ENCODE measurements around the gene ARHGEF11.

ARHGEF11 gene

DNA sequence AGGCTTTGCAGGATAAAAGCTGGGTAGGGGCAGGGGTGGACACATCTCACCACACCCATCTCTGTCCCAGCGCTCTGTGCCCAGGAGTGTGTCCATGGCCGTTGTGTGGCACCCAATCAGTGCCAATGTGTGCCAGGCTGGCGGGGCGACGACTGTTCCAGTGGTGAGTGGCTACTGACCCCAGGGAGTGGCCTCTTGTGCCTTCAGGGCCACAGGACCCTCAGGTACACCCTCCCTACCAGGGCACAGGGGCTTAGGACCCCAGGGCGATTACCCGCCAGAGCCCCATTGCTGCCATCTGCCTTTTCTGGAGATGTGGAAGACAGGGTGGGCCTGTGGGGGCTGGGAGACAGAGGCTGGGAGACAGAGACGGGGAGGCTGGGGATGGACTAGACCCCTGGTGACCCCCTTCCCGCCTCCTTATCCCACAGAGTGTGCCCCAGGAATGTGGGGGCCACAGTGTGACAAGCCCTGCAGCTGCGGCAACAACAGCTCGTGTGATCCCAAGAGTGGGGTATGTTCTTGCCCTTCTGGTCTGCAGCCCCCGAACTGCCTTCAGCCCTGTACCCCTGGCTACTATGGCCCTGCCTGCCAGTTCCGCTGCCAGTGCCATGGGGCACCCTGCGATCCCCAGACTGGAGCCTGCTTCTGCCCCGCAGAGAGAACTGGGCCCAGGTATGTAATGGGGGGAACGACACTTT, 139.2 kb downstream of the ARHGEF11 start:
- DNase-seq = no peak

DNA sequence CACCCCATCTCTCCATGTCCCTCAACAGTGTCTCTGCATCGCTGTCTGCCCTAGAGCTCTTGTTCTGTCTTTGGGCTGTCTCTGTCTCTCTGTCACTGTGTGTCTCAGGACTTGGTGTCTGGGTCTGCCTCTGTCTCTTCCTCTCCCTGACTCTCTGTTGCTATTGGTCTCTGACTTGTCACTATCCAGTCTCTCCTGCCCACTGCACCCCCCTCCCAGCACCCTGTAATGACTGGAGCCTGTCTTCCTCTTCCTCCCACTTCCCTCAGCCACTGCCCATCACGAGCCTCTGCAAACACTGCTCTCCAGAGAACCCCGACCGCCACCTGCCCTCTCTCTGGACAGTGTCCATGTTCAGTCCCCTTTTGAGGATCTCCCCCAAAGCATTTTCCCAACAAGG, 139.9 kb downstream of the ARHGEF11 start:
- DNase-seq = no peak

- DNase-seq = no peak
These were observed 140.4 kb downstream of the ARHGEF11 start for GRCh38 chr1:156905176-156905575.

DNA sequence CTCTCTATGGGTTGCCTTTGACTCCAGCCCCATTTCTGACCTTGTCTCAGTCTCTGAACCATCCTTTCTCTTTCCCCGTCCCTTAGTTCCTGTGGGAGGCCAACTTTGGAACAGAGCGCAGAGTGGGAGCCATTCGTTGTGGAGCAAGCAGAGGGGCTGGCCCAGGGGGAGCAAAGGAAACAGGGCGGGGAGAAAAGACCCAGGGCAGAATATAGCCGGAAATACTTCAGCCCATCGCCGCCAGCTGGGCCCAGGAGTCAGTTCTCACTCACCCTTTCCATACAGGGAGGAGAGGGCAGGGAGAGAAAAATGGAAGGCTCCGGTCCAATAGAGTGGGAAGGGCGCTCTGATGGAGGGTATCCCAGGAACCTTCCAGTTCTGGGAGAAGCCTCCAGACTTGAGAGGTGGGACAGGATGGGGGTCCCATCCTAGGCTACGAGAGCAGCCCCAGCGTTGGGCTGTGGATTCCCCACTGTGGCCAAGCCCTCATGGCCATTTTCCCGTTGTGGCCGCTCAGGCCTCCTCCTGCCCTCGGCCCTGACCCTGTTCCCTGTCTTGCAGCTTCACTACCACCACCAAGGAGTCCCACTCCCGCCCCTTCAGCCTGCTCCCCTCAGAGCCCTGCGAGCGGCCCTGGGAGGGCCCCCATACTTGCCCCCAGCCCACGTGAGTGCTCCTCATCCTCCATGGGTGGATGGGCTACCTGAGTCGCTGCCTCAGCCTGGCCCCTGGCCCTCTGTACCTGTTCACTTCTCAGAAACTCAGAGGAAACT, 141.2 kb downstream of the ARHGEF11 start:
- DNase-seq = no peak

DNA sequence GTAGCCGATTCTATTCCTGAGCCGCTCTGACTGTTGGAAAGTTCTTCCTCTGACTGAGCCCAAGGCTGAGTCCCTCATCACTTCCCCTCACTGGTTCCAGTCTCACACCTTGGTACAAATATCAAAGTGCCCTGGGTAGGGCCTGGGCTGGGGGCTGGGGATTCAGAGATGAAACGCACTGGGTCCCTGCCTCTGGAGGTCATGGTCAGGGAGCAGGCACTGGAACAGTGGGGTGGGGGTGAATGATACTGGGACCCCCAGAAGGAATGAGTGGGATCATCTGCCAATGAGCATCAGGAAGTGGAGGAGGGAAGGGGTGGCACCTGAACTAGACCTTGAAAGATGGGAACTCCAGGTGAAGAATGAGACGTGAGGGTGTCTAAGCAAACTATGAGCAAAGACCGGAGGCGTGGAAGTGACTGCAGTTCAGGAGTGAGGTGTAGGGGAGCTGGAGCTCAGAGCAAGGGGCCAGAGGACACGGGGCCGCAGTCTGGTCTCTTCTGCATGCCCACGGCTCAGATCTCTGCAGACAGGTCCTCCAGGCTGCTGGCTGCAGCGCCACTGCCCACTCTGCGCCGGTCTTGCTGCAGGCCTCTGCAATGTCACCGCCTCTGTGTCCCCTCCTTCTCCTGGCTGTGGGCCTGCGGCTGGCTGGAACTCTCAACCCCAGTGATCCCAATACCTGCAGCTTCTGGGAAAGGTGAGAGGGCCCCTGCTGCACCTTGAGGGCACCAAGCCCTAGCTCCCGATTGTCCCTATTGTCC, 142.0 kb downstream of the ARHGEF11 start:
- no peak for DNase-seq

GRCh38 chr1:156901966-156902915, 143.3 kb downstream of the ARHGEF11 start:
- no peak for DNase-seq

- DNase-seq = no peak
These were observed 144.0 kb downstream of the ARHGEF11 start for GRCh38 chr1:156901590-156901900.

- DNase-seq = no peak
These were observed 144.5 kb downstream of the ARHGEF11 start for GRCh38 chr1:156900896-156901589.

DNA sequence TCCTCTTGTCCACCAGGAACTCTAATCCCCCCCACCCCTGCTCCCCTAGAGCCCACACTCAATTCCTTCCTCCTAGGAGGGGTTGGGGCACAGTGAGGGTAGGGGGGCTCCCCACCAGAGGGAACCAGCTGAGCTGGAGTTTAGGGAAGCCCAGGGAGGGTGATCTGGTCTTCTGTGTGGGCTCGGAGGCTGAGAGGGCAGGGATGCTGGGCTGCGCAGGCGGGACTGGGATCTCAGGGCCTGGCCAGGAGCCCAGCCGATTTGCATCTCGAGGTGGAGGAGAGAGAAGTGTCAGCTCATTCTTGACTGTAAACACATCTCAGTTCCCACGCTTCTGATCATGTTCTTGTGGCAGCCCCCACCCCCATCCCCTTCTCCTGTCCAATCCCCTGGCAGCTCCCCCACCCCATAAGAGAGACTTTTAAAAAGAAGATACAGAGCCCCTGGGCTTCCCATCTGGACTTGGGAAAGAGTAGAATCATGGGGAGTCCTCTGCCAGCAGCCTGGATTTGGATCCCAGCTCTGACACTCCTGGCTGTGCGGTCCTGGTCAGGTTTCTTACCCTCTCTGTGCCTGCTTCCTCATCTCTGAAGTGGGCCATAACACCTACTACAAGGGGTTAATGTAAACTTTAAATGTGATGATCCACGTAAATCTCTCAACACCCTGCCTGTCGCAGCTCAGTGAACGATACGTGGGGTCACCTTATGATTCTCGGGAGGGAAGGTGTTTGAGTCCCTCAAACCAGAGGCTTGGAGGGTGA, 145.4 kb downstream of the ARHGEF11 start:
- DNase-seq = peak in 1 of 2 experiments; percentile 70

DNA sequence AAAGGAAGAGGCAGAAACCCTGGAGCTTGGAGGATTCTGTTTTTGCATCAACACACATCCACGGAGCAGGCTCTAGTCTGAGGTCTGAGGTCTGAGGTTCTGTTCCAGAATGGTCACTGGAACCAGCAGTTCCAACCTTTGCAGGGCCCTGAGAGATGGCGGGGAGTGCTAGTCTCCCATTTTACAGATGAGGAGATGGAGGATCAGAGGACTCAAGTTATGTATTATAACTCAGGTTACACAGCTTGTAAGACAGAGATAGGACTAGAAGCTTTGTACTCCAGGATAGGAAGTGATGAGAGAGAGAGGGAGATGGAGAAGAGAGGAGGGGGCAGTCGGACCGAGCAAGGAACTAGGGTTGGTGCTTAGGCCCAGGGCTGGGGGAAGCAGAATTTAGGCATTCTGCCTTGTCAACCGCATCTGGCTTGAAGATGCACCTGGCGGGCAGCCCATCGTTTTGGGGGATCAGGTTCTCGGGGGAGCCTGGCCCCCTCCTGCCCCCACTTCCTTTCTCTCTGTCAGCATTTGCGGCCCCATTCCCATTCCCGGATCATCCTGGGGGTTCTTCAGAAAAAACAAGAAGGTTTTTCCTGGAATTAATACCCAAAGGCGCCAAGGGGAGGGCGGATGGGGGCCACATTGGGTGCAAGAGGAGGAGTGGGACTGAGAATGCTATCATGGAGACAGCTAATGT, 146.4 kb downstream of the ARHGEF11 start:
- DNase-seq = no peak

- no peak for DNase-seq
These were observed 147.4 kb downstream of the ARHGEF11 start for GRCh38 chr1:156898161-156898566.

- no peak for DNase-seq
These were observed 148.3 kb downstream of the ARHGEF11 start for GRCh38 chr1:156897078-156897825.

DNA sequence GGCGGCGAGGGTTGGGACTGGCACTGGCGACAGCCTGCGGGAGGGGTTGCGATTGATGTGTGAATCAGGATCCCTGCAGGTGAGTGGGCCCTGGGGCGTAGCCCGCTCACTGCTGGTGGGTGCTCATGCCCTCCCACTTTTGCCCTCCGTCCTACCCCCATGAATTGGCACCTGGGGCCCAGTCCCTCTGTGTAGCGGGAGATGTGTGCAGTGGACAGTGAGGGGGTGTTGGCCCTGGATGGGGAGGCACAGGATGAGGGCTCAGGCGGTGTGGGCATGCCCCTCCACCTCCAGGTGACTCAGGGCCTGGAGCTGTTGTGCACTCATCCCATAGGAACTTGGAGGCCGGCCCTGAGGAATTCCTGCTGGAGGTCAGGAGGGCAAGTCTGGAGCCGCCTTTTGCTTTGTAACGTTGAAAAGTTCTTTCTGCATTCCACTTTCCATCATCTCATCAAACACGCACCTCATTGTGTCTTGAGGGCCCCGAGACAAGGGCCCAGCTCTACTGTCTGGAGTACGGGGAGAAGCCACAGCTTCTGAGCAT, 149.0 kb downstream of the ARHGEF11 start:
- DNase-seq = no peak

- no peak for DNase-seq
These were observed 149.6 kb downstream of the ARHGEF11 start for GRCh38 chr1:156895927-156896326.

GRCh38 chr1:156895455-156895812, 150.1 kb downstream of the ARHGEF11 start:
- no peak for DNase-seq

- no peak for DNase-seq
These were observed 150.7 kb downstream of the ARHGEF11 start for GRCh38 chr1:156894711-156895454.

DNA sequence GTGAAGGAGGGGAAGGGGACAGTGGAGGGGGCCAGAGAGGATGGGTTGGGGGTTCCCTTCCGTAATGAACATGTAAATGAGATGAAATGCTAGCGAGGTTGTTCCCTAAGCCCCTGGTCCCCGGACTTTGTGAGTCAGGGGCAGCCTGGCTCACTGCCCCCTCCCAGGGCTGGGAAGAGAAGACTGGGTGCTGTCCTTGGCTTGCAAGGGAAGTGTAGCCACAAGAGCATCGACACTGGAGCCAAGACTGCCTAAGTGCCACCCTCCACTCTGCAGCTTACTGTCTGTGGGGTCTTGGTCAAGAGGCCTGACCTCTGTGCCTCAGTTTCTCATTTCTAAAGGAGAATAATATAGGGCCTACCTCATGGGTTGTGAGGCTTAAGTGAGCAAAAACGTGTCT, 151.5 kb downstream of the ARHGEF11 start:
- no peak for DNase-seq

- no peak for DNase-seq
These were observed 152.2 kb downstream of the ARHGEF11 start, which contains the start of gene PEAR1 for GRCh38 chr1:156893048-156893953. TSS of gene PEAR1 (plus strand) at chr1:156893718. CDS start at chr1:156903927, 10,209 bp downstream.
